ENCODE results near the gene OXA1L.

DNA sequence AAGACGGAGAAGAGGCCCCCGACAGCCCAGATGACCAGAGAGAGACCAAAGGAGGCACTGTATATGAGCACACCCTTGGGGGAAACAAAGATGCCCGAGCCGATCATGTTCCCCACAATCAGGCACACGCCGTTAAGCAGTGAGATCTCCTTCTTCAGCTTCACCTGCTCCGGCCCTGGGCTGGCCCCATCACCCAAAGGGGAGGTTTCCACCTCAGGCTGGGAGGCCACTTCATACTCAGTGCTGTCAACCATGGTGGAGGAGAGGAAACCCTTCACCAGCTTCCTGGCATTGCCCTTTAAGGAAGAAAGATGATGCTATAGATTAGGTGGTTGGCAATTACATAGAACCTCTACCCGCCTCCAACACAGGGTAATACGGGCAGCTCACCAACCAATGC lies 46.7 kb downstream of the OXA1L start:
- TF ChIP-seq, protein P1, sequence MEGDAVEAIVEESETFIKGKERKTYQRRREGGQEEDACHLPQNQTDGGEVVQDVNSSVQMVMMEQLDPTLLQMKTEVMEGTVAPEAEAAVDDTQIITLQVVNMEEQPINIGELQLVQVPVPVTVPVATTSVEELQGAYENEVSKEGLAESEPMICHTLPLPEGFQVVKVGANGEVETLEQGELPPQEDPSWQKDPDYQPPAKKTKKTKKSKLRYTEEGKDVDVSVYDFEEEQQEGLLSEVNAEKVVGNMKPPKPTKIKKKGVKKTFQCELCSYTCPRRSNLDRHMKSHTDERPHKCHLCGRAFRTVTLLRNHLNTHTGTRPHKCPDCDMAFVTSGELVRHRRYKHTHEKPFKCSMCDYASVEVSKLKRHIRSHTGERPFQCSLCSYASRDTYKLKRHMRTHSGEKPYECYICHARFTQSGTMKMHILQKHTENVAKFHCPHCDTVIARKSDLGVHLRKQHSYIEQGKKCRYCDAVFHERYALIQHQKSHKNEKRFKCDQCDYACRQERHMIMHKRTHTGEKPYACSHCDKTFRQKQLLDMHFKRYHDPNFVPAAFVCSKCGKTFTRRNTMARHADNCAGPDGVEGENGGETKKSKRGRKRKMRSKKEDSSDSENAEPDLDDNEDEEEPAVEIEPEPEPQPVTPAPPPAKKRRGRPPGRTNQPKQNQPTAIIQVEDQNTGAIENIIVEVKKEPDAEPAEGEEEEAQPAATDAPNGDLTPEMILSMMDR (IDR thresholded peaks at IDR 0.05), result no peak
- TF ChIP-seq POLR2A (IDR thresholded peaks at IDR 0.05), result no peak
